K562 (cell line): ENCODE measurements around the gene SGPL1. TPM values are rescaled to one million over a fixed set of nuclear protein-coding genes. Genes with fewer than 3 reads are reported as not detected.

Experiments used
- ATAC-seq: fragments of 200-7000 bp; cut with Tn5 transposase; 3 replicates; pipeline ENCODE4 v1.9.1; 2020; ENCODE audit warnings: moderate library complexity
- BruUV-seq: library from RNA; stranded (reverse); fragments of 400-500 nt; replicated peaks from 2 replicates; lab custom pipeline; 2021; lab: Mats Ljungman, UMichigan
- CTCF ChIA-PET: fragments of 300-600 bp; formaldehyde crosslinking; extraction: SDS; loops from one replicate; lab custom pipeline; 2021; ENCODE audit warnings: low intra/inter-chr PET ratio; lab: Yijun Ruan, JAX
- POLR2A ChIA-PET: fragments of 300-600, 350-650 bp; sonication (Branson Sonifier 250); formaldehyde crosslinking; extraction: SDS; loops from one replicate; lab custom pipeline; 2021; ENCODE audit warnings: antibody characterized with exemption, inconsistent platforms; lab: Yijun Ruan, JAX
- DNase-seq, 4 experiments: peaks; one replicate each; pipeline versions ENCODE4 v3.0.0 to v3.0.0-alpha.2; 2011 to 2018; ENCODE audit warnings: low spot score in 3 of 4, mixed read lengths in 3 of 4; ENCODE audit errors: extremely low read depth in 1 of 4
- FAIRE-seq: peaks from 2 replicates; lab custom pipeline; 2011; peaks lifted over from hg19 to GRCh38; lab: Jason Lieb, UNC
- H2AFZ ChIP-seq: 2 replicates; pipeline ENCODE4 v1.6.0; 2011; ENCODE audit warnings: low read depth, low read length, control low read depth, inconsistent platforms
- H3K27ac ChIP-seq: fragments of 200-600 bp; 3 replicates; pipeline ENCODE4 v1.8.0; 2011; ENCODE audit warnings: low read depth, mild to moderate bottlenecking, control low read depth, inconsistent platforms, low read length, moderate library complexity, mixed read lengths; ENCODE audit errors: extremely low read depth
- H3K27me3 ChIP-seq, 2 experiments: fragments of 300-600 bp in 1 of 2; 2 replicates in 1 of 2; 3 replicates in 1 of 2; pipeline versions ENCODE4 v1.6.0 to v1.8.0; 2011; ENCODE audit warnings: inconsistent platforms in 2 of 2, low read length in 2 of 2, mild to moderate bottlenecking in 1 of 2, mixed read lengths in 1 of 2, moderate library complexity in 1 of 2; ENCODE audit not compliant: control insufficient read depth in 2 of 2, insufficient read depth in 2 of 2
- H3K36me3 ChIP-seq: fragments of 300-600 bp; 3 replicates; pipeline ENCODE4 v1.8.0; 2011; ENCODE audit warnings: mild to moderate bottlenecking, low read length, inconsistent platforms; ENCODE audit not compliant: control insufficient read depth, insufficient read depth
- H3K4me1 ChIP-seq, 2 experiments: fragments of 200-600 bp in 1 of 2; replicated peaks in 1 of 2; 2 replicates in 1 of 2; 3 replicates in 1 of 2; pipeline versions ENCODE4 v1.5.1 to v1.8.0; 2011; ENCODE audit warnings: inconsistent platforms in 2 of 2, low read length in 2 of 2, mild to moderate bottlenecking in 1 of 2, mixed read lengths in 1 of 2, moderate library complexity in 1 of 2; ENCODE audit not compliant: control insufficient read depth in 2 of 2, insufficient read depth in 2 of 2
- H3K4me2 ChIP-seq: 2 replicates; pipeline ENCODE4 v1.6.1; 2011; ENCODE audit warnings: low read length, control low read depth, inconsistent platforms, mixed read lengths; ENCODE audit not compliant: insufficient read depth
- H3K4me3 ChIP-seq: fragments of 200-600 bp; sonication (generic), shearing (Covaris generic); 2 replicates; pipeline ENCODE4 v1.5.1; 2016; ENCODE audit warnings: control low read depth, inconsistent platforms
- H3K79me2 ChIP-seq: fragments of 200-600 bp; 3 replicates; pipeline ENCODE4 v1.8.0; 2011; ENCODE audit warnings: low read length, inconsistent platforms; ENCODE audit not compliant: control insufficient read depth, insufficient read depth
- H3K9ac ChIP-seq, 2 experiments: 2 replicates each; pipeline versions ENCODE4 v1.6.0 to v1.6.1; 2011; ENCODE audit warnings: low read depth in 2 of 2, low read length in 2 of 2, control low read depth in 1 of 2, inconsistent platforms in 1 of 2, mild to moderate bottlenecking in 1 of 2, mixed read lengths in 1 of 2; ENCODE audit not compliant: insufficient read depth in 1 of 2
- H3K9me1 ChIP-seq: one replicate; pipeline ENCODE4 v1.6.0; 2011; ENCODE audit warnings: inconsistent platforms, mild to moderate bottlenecking, low read length, moderate library complexity; ENCODE audit not compliant: control insufficient read depth, insufficient read depth
- H3K9me3 ChIP-seq: replicated peaks from 2 replicates; pipeline ENCODE4 v1.5.1; 2011; ENCODE audit warnings: low read depth, low read length, inconsistent platforms; ENCODE audit not compliant: control insufficient read depth, insufficient read depth
- H4K20me1 ChIP-seq: replicated peaks from 2 replicates; pipeline ENCODE4 v1.6.1; 2011; ENCODE audit warnings: low read length, inconsistent platforms, mixed read lengths; ENCODE audit not compliant: control insufficient read depth, insufficient read depth
- JUN ChIP-seq, 2 experiments: sonication (generic) in 1 of 2; formaldehyde crosslinking in 1 of 2; IDR thresholded peaks; 2 replicates each; pipeline versions ENCODE4 v1.6.1 to v1.8.0; 2012 to 2022; ENCODE audit warnings: borderline replicate concordance in 2 of 2, mild to moderate bottlenecking in 2 of 2, improper control_type of control experiment in 1 of 2, low read depth in 1 of 2, low read length in 1 of 2, missing genetic modification reagents in 1 of 2
- ZNF146 ChIP-seq: IDR thresholded peaks from one replicate; pipeline ENCODE4 v1.6.1; 2018; ENCODE audit warnings: missing compliant biosample characterization; ENCODE audit not compliant: unreplicated experiment
- ZNF263 ChIP-seq: sonication (generic); formaldehyde crosslinking; IDR thresholded peaks from 2 replicates; pipeline ENCODE4 v1.8.0; 2022; ENCODE audit warnings: mild to moderate bottlenecking, missing genetic modification reagents, borderline replicate concordance
- ZNF3 ChIP-seq: fragments of 250-450 bp; sonication (Bioruptor Pico); IDR thresholded peaks from 2 replicates; pipeline ENCODE4 v1.5.0; 2021; ENCODE audit warnings: mild to moderate bottlenecking, moderate library complexity
- WGBS: fragments of 100-300 bp; shearing (Covaris generic); methylation state at CpG from one replicate; pipeline ENCODE4 v1.1.6; 2016; ENCODE audit warnings: low coverage, mixed read lengths; ENCODE audit not compliant: insufficient coverage; ENCODE audit errors: missing lambda C conversion rate; 5-methylcytosine and 5-hydroxymethylcytosine counted together
- in situ Hi-C: fragments of 300-500 bp; cut with MboI; formaldehyde crosslinking; loops from 4 replicates; pipeline ENCODE4 v1.15.0; 2018; ENCODE audit warnings: inconsistent platforms, mixed read lengths
- intact Hi-C: fragments of 100-400 bp; cut with micrococcal nuclease; formaldehyde crosslinking; loops from 2 replicates; pipeline ENCODE4 v1.14.2; 2022
- polyA plus RNA-seq, 8 experiments: library from polyadenylated mRNA; depleted of rRNA in 4 of 8; stranded (reverse) in 5 of 8; unstranded in 3 of 8; fragments of >200 nt; fragmentation: Nextera tagmentation in 2 of 8; fragmentation: Illumina TruSeq in 1 of 8; extraction: Ambion mirVana in 2 of 8; extraction: Trizol in 1 of 8; gene quantifications; 2 replicates each; pipeline versions ENCODE4 v1.2.1 to v1.2.3, GENCODE V29; 2011 to 2014; ENCODE audit warnings: inconsistent platforms in 1 of 8, missing spikeins in 1 of 8
- total RNA-seq, 7 experiments: library from RNA; depleted of rRNA in 6 of 7; stranded (reverse); fragments of >200 nt in 6 of 7; fragmentation: Illumina TruSeq in 2 of 7; extraction: Trizol in 2 of 7; gene quantifications; 2 replicates each; pipeline versions ENCODE4 v1.2.1 to v1.2.3, GENCODE V29; 2011 to 2021; ENCODE audit warnings: low replicate concordance in 1 of 7

The SGPL1 gene
- total and polyA plus RNA-seq, 9 of the 15 experiments (the other 6 are each of a cell fraction or from before 2014, with no cell fraction given): 6.0 to 18.0 (median 8.7) TPM

GRCh38 chr10:70777063-70777875, 38.5 kb upstream of the SGPL1 start:
- POLR2A ChIA-PET: interaction anchor here (0.7 kb wide), 1 partner anchor 218 kb away, joined by 4 read pairs; no protein-coding TSS in a partner anchor
- in situ Hi-C loops: no loop called here
- TF ChIP-seq ZNF3 (CRISPR knock-in tag) (no peak), ZNF146 (no peak), ZNF263 (CRISPR knock-in tag) (peak; percentile 79), JUN (IDR thresholded peaks at IDR 0.05; ENCODE audit: borderline replicate concordance, low read depth, low read length) (no peak), JUN (CRISPR knock-in tag; IDR thresholded peaks at IDR 0.05; ENCODE audit: borderline replicate concordance) (no peak)
- no peak overlapping the region for H2AFZ ChIP-seq
- no peaks in the 10 kb centered on the region; a peak in 1 of 5 replicates for H3K27me3 ChIP-seq
- H3K4me2 ChIP-seq: no peak overlapping the region
- ATAC-seq: no peak
- no peaks in the 10 kb centered on the region for H3K36me3 ChIP-seq
- CTCF ChIA-PET: no interaction called here
- intact Hi-C loops: no loop called here
- peak in 1 of 4 experiments; percentile 7 for DNase-seq
- FAIRE-seq: no peak
- H3K9me1 ChIP-seq: no peaks in the 10 kb centered on the region
- WGBS: 55% methylated on average over 18 of the region's 18 CpGs
- peaks cover 11 to 20% of the 10 kb centered on the region in 2 experiments for H3K4me1 ChIP-seq
- no TSS peak for BruUV-seq
- H3K27ac ChIP-seq: no peak overlapping the region
- no peaks in the 10 kb centered on the region; the same call in 1 of the 2 replicates for H4K20me1 ChIP-seq
- peak overlapping the region in 1 of 2 experiments; percentile 59; a peak in 1 of 4 replicates for H3K9ac ChIP-seq
- no peaks in the 10 kb centered on the region for H3K9me3 ChIP-seq
- H3K4me3 ChIP-seq: no peak overlapping the region
- no peaks in the 10 kb centered on the region for H3K79me2 ChIP-seq
